ENCODE measurements around the gene GLIS1.

The GLIS1 gene

DNA sequence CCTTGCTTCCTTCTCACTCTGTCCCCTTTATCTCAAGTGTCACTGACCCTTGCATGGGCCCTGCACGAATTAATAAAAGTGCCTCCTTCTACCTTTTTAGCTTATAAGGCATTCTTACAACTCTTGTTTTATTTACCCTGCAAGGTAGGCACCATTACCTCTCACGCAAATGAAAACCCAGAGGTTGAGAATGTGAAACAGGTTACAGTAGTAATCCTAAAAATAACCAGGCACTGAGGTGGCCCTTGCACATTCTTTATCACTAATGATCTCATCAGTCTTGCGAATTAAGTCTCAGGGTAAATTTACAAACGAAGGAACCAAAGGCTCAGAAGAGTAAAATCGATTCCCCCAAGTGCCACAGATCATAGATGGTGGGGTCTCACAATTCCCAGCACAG, 3.7 kb downstream of the GLIS1 start:
- DNase-seq, result no peak

DNA sequence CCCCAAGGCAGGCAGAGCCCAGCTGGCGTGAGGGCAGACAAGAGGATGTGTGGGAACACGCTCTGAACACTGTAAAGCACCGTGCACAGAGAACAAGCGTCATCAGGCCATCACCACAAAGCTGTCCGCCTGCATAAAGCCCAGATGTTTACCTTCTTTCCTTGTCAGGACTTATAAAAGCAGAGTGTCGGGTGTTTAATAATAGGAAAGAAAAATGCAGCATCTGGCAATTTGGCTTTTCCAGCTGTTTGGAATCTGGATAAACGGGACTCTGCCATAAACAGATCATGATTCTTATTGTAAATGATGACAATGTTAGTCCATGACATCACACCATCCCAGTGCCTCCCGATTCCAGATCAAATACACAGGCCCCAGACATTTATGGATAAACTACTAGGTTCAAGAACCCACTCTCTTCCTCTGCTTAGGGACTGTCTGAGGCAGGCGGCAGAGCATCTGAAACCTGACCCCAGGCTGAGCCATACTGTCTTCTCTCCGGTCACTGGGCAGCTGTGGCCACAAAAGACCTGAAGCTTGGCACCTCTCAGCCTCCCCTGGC, 4.2 kb downstream of the GLIS1 start:
- DNase-seq, result no peak

DNA sequence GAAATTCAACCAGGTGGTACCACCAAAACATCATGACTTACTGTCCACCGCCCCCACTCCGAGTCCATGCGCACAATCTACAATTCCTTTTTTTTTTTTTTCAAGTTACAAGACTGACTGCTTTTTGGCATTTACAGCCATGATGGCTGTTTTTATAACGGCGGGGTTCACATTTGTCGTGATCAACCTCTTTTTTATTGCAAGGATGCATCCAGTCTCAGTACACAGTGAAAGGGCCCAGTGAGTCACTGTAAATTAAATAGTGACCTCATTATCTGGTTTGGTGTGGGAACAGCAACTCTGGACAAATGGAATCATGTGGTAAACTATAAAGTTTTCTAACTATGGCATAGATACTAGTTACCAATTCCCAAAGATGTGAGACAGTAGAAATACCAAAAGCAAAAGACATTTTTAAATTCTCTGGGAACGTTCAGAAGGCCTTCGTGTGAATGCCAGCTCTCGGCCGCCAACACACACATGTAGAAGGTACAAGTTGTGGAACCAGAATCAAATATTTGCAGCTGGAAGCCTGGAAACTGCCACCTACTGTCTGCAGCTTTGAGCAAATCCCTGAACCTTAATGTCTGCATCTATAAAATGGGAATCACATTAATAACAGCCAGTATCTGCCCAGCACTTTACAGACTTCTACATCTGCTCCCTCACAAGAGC, 4.9 kb downstream of the GLIS1 start:
- no peak for DNase-seq

DNA sequence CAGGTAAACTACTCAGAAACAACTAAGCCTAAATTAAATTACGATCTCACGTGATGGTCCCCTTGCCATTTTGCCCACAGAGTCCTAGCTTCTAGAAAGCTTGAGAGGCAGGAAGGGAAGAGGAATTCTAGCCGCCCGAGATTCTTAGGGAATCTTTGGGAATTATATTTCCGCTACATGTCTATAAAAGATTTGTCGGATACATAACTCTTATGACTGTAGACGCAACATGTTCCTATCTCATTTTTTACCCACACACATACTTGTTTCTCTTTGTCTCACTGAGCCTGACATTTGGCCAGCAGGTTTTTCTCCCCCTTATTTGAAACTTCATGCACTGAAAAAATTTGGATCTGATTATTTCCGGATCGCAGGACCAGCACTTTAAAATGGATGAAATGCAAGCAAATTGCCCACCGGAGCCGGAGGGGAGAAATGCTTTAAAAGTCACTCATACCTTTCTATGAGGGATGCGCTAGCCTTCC, 5.5 kb downstream of the GLIS1 start:
- DNase-seq, result no peak

DNA sequence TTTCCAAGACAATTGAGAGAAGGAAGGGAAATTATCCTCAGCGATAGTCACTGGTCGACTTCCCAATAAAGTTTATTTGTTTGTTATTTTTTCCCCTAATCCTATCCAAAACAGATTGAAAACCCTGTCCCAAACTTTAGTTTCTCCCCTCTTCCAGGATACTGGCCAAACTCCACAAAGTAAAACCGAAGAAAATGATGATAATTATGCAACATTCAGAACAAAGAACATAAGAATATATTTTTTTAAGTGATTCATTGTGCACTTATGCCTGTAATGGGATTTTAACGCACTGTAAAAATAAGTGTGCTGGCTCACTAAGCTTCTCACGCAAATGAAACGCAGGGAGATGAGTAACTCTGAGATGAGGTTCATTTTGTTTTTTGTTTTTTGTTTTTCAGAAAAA, 6.0 kb downstream of the GLIS1 start:
- DNase-seq, result no peak

DNA sequence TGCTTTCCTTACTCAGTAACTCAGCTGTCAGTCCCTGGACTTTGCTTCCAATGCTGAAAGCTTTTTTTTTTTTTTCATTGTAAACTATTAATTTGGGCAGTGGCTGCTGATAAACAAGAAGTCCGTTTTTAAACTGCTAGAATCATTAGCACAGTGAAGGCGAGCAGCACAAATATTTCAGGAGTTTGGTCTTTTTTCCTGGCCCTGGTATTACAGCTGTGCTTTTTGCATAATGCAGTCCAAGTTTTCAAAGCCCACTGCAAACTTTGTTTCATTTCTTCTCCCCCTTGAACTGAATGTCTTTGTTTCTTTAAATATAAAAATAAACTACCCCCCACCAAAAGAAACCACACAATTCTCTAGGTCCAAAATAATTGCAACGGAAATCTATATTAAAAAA, 6.6 kb downstream of the GLIS1 start:
- no peak for DNase-seq

DNA sequence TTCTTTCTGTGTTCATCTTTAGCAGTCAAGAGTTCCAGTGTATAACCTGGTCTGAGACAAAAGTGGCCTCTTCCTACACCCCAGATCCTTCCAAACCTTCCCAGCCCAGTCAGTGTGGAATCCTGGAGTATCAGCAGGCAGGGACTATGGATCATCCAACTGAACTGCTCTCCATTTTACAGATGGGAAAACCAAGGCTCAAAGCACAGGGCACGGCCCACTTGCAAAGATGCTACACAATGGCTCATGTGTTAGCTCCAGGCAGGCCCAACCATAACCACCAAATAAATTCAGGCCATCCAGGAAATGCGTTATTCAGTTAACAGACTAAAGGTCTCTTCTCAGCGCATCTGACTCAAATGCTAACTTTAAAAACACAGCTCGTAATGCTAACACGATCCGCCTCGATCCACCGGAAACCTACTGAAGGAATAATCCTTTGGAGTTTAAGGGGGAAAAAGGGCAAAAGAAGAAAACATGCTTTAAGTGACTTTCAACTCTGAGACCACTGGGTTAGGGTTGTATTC, 7.1 kb downstream of the GLIS1 start:
- no peak for DNase-seq

DNA sequence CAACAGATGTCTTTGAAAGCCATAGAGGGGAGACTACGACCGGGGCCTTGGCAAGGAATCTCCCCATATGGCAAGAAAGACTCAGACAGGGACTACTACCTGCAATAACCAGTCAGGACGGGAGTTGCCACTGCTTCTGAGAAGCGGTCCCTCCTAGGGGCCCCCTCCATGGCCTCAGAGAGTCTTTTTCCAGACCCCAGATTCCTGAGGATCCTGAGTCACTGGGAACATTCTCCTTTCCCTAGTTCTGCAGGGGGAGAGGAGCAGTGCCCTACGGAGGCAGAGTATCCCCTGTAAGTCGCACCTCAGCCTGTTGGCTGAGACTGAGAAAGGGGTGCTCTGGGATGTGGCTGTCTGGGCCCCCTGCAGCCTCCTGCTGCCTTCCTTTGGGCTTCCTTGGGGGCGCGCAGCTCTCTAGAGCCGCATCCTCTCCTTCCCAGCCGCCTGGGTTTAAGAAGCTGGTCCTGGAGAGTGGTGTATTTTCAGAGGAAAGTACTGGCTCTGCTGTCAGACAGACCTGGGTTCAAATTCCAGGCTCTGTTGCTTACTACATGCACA, 7.8 kb downstream of the GLIS1 start:
- no peak for DNase-seq

DNA sequence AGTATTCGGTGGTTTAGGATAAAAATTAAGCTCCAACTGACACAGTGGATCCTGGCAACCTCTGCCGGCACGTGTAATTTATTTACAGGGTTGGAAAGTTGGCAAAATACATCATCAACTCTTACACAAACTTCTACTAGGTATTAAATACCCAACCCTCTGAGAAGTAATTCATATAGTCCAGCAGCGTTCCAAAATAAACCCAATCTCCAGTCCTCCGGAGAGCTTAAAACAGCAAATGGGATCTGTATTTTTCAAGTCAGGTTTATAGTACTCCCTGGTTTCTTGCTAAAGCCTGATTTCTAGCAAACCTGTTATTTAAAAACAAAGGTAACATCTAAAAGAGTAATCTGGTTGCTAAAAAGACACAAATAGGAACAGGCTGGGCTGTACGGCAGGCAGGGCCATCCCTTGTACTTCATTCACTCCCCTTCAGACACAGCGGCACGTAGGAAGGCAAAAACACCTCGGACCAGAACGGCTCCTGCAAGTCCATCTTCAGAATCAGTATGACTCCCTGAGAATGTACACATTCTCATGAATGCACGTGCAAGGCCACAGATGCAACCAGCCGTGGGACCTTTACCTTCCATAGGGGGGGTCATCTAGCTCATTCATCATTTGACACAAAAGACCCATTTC, 8.6 kb downstream of the GLIS1 start:
- no peak for DNase-seq

DNA sequence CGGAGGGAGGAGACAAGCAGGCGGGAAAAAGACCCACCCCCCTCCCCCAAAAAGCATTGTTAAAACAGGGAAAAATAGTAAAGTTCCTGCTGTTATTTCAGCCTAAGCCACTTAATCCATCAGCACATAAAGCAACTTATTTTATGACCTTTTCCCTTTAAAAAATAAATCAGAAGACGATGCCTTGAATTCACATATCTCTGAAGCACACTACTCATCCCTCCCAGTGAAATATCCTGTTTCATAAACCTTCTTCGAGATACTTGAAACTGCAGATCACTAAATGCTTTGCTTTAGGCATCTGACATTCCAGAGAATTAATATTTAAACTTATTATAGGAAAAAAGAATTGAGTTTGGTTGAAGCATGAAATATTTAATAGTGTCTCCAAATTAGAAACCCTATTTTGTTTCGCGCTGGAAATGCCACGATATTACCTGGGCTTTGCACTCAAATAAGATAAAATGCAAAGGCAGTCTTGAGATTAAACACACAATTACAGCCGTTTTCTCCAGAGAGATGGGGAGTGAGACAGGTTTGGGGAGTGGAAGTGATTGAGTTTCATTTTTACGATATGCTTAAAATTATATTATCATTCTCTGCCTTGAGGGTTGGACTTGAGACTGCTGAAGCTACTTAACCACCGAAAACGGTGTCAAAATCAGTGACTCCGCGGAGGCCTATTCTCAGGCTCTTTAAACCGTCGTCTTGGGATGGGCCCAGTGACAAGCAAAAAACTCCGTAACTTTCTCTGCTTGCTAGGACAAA, 9.3 kb downstream of the GLIS1 start:
- no peak for DNase-seq

DNA sequence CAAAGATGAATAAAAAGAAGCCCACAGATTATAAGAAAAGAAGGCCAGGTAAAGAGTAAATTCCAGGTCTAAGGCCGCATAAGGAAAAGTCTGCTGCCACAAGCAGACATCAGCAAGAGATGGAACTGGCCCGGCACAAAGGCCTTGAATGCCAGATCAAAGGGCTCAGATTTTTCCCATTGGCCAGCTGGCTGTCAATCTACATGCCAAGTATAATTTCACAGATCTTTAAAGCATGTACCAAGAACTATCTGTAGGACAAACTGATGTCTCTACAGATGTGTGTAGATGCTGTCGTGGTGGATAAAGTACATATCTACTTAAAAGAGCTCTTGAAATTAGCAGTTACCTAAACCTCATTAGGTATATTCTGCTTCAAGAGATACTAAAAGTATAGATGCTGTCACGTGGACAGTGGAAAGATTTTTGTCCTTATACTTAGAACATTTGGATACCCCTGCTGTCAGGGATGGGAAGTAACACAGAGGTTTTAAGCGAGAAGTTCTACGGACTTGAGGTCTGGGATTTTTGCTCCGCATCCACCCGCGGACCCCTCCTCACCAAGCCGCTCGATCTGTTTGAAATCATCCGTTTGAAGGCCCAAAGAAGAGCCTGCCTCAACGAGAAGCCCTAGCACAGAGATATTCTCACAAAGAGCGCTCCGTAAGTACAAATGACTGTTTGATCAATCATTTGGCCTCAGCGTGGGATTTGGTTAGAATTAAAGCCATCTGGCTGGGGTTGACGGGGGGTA, 10.1 kb downstream of the GLIS1 start:
- no peak for DNase-seq

DNA sequence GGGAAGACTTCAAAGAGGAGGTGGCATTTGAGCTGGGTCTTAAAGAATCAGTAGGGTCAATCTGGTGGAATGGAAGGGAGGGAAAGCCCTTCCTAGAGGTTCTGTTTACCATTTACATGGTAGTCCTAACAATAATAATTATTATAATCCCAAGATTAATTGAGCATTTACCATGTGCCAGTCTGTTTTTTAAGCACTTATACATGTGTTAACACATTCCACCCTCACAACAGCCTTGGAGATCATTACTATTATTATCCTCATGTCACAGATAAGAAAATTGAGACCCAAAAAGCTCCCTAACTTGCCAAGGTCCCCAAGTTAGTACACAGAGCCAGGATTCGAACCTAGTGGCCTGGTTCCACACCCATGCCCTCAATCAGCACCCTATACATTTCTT, 10.8 kb downstream of the GLIS1 start:
- DNase-seq, result no peak

DNA sequence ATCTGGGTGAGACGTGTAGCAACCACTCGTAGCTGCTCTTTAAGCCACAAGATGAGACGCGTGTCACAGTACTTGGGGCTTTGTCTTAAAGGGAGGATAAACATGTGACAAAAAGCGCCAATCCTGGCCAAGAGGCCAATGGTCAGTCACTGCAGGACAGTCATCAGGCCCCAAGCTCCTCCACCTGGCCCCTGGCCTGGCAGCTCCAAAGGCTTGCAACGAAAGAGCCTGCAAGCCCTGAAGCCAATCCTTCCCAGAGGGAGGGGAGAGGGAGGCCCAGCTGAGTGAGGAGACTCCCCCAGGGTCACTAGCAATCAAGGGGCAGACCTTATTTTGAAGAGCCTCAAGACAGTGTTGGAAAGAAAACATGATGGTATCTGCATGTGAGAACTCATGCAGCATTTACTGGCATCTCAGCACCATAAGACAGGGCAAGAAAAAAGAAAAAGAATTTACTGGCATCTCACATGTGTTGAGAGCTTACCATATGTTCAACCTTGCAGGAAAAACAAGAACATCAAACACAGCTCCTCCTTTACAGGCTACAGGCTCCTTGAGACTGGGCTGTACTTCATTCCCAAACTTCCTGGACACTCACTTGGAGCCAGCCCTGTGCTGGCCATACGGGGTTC, 11.4 kb downstream of the GLIS1 start:
- DNase-seq, result no peak

DNA sequence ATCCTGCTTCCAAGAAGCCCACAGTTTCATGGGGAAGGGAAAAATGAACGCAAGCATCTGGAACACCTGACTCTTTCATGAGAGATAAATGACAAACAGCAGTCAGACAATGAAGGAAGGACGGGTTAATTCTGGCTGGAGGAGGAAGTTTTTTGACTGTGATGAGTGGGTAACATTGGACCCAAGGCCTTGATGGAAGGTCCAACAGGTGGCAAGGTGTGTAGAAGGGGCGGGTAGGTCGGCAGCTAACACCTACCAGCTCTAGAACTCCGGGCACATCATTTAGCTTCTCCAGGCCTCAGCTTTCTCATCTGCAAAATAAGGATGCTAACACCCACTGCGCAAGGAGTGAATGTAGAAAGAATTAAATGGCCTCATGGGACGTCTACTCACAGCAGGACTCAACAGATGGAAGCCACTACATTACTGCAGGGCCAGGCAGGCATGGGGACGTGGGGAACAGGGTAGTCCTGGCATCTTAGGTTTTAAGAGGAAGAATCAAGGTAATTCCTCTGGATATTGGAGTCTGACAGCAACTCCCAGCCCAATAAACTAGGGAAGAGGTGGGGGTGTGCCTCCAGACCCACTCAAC, 12.9 kb downstream of the GLIS1 start:
- no peak for DNase-seq

DNA sequence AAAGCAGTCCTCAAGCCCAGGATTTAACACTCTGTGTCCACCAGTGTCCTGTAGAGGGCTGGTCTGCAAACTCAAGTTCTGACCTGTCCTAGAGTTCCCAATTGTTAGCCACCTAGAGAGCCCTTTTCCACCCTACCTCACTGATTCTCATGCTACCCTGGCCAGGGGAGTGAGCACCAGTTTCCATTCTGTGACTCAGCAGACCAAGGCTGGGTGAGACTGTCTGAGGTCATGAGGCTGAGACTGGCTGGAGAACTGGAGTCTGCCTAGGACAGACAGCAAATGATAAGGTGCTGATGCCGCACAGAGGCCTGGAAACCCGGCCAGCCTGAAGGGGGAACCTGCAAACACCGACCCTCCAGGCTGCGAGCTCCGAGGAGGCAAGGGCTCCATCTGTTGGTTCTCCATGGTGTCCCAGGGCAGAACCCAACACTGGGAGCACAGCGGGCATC, 13.7 kb downstream of the GLIS1 start:
- no peak for DNase-seq

DNA sequence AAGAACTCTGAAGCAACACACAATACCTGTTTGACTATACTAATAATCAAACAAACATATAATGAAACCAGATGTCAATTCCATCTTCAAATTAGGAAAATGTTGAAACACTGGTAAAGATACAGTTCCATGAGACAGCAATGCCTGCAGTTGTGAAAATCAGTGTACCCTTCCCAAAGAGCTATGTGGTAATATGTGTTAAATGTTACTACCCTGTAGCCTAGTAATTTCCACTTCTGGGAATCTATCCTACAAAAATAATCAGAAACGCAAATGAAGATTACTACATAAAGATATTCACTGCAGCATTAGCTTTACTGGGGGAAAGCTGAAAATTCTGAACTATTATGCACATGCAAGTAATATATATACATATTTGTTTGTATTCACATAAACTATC, 16.9 kb downstream of the GLIS1 start:
- DNase-seq, result no peak

DNA sequence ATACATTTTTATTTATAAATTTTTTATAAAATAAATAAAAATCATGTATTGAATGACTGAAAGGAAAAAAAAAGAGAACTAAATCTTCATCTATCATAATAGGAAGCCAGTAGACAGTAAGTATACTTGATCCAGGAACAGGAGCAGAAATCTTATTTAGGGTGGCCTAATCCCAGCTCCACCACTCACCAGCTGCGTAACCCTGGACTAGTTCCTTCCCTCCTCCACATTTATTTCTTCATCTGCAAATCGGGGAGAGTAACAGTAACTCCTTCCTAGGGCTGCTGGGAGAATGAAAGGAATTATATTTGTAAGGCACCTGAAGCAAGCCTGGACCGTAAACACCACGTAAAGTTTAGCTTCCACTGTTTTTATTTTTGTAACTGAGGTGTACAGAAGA, 17.9 kb downstream of the GLIS1 start:
- DNase-seq, result no peak

DNA sequence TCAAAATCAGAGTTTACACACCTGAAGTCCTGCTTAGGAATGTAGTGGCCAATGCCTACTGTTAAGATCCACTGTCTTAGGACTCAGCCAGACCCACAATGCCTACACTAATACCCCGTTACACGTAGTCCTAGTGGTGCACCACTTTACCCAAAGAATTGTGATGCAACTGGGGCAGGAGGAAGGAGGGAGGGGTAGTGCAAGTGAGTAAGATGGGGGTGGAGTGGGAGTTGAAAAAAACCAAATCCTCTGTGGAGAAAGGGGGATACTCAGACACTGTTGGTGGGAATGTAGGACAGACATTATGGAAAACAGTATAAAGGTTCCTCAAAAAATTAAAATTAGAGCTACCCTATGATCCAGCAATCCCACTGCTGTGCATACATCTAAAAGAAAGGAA, 19.5 kb downstream of the GLIS1 start:
- no peak for DNase-seq

DNA sequence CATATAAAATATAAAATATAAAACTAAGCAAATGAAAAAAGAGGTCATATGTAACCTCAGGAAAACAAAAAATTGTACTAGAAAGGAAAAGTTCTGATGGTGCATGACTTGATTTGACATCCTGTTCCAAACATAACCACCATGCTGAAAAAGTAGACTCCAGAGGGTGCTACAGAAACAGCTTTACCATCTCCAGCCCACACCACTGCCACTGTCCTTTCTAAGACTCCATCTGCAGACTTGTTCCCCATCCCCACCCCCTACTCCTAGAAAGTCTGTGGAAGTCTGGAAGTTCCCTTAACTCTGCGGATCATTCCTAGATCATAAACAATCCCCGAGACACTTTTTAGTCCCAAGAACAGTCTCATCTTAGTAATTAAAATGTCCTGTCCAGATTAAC, 20.5 kb downstream of the GLIS1 start:
- no peak for DNase-seq

DNA sequence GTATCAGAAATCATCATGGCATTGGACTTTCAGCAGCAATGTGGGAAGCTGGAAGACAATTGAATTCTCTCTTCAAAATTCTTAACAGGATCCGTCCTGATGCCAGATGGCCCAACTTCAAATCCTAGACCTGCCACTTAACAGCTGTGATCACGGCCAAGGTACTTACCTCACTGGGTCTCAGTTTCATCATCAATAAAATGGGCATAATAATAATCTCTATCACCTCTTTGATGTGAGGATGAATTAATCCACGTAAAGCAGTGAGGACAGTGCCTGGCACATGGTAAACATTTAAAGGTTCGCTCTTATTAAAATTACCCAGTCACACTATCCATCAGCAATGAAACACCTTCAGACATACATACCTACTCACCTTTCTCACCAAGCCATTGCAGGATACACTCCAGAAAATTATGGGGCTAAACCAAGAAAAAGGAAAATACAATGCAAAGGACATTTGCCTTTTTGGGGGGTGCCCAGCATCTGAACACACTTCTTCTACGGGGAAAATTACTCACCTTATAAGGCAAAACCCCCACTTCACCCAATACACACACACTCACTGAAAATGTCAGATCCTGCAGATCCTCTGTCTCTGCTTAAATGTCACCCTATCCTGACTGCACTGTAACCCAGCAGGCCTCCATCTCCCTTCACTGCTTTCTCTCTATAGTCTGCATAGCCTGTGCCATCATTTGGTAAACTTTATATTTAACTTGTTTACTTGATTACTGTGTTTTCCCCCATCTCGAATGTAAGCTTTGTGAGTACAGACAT, 21.7 kb downstream of the GLIS1 start:
- DNase-seq, result no peak

DNA sequence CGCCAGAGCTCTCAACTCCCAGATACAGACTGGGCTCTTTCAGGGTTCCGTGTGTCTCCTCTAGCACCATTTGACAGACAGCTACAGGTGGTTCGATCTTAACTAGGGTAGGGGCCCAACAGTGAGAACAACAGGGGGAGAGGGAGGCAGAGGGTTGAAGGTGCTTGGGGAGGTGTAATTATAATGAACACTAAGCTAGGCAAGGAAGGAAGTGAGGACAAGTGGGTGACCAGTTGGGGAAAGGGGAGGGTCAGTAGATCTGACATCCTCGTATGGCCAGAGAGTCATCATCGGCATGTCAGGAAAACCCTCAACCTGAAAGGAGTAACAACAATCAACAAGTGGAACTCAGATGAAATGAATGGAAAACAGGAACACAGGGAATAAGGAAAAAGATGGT, 22.8 kb downstream of the GLIS1 start:
- DNase-seq, result no peak

Data from NCI-H2029 (cell line).